Activated gamma-delta T cell treated with anti-CD3 and anti-CD28 coated beads, Interleukin-2, amount 50 U/mL, for 16 hours (primary cell): ENCODE results near the gene CHP2.
"Not testable (repeated sequence)": the region's sequence is repeated elsewhere in the genome, so short reads cannot be mapped to it uniquely, and the experiment has no call there.

Experiments
- DNase-seq: peaks from one replicate; pipeline ENCODE4 v3.0.0-alpha.2; 2020; ENCODE audit warnings: low read depth

The CHP2 gene

GRCh38 chr16:23748630-23749029 is 6.2 kb upstream of the CHP2 start:
- DNase-seq: no peak

GRCh38 chr16:23751053-23751452 is 3.8 kb upstream of the CHP2 start:
- DNase-seq: not testable (repeated sequence)

- no peak for DNase-seq
These were observed 775 bp upstream of the CHP2 start for GRCh38 chr16:23753908-23754593.

- no peak for DNase-seq
These were observed 621 bp downstream of the CHP2 start for GRCh38 chr16:23755484-23755809.

GRCh38 chr16:23757116-23757515 is 2.3 kb downstream of the CHP2 start:
- no peak for DNase-seq

GRCh38 chr16:23757937-23758619 is 3.3 kb downstream of the CHP2 start:
- DNase-seq: no peak

- no peak for DNase-seq
These were observed 11.1 kb downstream of the CHP2 start for GRCh38 chr16:23765933-23766332.

- DNase-seq: no peak
These were observed 13.8 kb downstream of the CHP2 start for GRCh38 chr16:23768581-23768980.

GRCh38 chr16:23771027-23771426 is 16.2 kb downstream of the CHP2 start:
- no peak for DNase-seq

- DNase-seq: no peak
These were observed 16.8 kb downstream of the CHP2 start for GRCh38 chr16:23771642-23772041.

- DNase-seq: no peak
These were observed 18.5 kb downstream of the CHP2 start for GRCh38 chr16:23773339-23773738.

GRCh38 chr16:23781176-23781575 is 26.4 kb downstream of the CHP2 start:
- DNase-seq: no peak

- DNase-seq: no peak
These were observed 30.1 kb downstream of the CHP2 start for GRCh38 chr16:23784811-23785447.

GRCh38 chr16:23785842-23786241 is 31.0 kb downstream of the CHP2 start:
- no peak for DNase-seq

- DNase-seq: no peak
These were observed 32.2 kb downstream of the CHP2 start for GRCh38 chr16:23786964-23787561.

GRCh38 chr16:23788685-23789084 is 33.9 kb downstream of the CHP2 start:
- no peak for DNase-seq

- no peak for DNase-seq
These were observed 40.6 kb downstream of the CHP2 start for GRCh38 chr16:23795378-23795777.

- no peak for DNase-seq
These were observed 42.1 kb downstream of the CHP2 start for GRCh38 chr16:23796941-23797340.

- peak; percentile 70 for DNase-seq
These were observed 46.6 kb downstream of the CHP2 start for GRCh38 chr16:23801378-23801777.

- DNase-seq: no peak
These were observed 48.0 kb downstream of the CHP2 start for GRCh38 chr16:23802776-23803175.

- peak; percentile 53 for DNase-seq
These were observed 48.8 kb downstream of the CHP2 start for GRCh38 chr16:23803591-23804123.

GRCh38 chr16:23807028-23807427 is 52.2 kb downstream of the CHP2 start:
- DNase-seq: no peak
